ENCODE measurements around the gene IPO11.
A peak's percentile ranks its signal among the peaks of the same experiment; 100 is the strongest.

IPO11 gene

DNA sequence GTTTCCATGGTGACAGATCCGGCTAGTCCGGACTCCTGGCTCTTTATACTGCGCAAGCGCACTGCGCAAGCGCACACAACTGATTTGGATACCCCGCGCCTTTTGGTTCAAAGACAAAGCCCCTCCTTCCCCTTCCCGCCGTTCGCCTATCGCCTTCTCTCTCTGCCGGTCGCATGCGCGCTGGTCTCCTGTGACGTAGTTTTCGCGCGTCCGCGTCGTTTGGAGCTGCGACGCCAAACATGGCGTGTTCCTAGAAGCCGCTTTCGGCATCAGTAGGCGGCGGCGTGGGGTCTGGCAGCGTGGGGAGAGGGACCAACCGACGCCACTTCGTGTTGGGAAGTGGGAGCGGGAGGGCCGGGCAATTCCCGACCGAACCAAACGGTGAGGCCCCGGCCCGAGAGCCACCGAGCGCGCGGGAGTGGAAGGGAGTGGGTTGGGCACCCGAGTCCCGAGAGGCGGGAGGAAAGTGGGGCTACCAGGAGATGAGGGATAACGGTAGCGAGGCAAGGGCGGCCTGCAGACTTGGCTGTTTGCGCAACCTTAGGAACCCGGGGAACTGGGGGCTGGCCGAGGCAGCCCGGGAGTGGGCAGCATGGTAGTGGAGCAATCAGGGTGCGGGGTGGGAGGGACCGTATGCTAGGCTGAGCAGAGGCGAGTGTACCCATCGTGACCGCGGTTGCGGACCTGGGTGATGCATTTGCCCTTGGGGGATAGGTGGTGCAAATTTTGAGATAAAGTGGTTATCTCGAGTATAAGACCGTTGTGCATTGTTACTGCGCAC, at the start of gene IPO11:
Gene IPO11 (plus strand): TSS at position 215 of the 781 bp plus-strand sequence. CDS start 24,517 bp downstream, outside the sequence.
- DNase-seq (ENCODE audit: low read depth, low spot score) = peak; percentile 99

DNA sequence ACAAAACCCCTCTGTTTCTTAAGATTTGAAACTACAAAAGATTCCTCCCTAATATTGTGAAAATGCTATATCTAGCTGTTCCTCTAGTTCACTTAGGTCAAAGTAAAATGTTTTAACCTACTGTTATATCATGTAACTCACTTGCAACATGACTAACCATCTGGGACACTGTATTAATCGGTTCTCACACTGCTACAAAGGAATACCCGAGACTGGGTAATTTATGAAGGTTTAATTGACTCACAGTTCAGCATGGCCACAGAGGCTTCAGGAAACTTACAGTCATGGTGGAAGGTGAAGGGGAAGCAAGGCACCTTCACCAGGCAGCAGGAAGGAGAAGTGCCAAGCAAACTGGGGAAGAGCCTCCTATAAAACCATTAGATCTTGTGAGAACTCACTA, 43.5 kb upstream of the IPO11 start:
- DNase-seq (ENCODE audit: low read depth, low spot score) = no peak

DNA sequence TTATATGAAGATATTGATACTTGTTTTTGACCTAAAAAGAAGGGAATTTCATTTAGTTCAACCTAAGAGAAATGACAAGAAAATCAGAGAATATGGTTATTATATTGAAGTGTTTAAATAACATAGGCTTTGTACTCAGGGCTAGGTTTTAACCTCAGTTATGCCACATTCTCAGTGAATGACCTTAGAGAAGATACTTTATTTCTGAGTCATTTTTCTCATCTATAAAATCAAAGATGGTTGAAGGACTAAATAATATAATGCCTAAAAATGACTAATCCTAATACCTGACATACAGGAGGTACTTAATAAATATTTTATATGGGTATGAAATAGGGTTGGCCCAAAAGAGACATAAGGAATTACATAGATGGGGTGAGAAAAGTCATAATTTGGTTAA, 41.2 kb upstream of the IPO11 start:
- no peak for DNase-seq (ENCODE audit: low read depth, low spot score)

DNA sequence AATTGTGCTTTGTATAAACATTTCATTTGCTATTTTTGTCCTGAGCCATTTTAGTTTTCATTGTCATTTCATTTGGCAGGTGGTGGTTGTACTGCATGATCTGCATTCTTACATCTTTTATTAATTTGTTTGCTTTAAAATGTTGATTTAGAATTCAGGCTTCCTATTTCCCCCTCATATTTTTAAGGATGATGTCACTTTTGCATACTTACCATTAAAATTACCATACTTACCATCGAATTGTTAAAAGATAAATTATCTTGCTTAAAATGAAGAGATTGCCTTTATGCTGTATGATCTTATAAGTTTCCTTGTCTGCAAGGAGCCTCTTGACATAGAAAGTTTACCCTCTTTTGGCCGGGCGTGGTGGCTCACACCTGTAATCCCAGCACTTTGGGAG, 40.0 kb upstream of the IPO11 start:
- no peak for DNase-seq (ENCODE audit: low read depth, low spot score)

DNA sequence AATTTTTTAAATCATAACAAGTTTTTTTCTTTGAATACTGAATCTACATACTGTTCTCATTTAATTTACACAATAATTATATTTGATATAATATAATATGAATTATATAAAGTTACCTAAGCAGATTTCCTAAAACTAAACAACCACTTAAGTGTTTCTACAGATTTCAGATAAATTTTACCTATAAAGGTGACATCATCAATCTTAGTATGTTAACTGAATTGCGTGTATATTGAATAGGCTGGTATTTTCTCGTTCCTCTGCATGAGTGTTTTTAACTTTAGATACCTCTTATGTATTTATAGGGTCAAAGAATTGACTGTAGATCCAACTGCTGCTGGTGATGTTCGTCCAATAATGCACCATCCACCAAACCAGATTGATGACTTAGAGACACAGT, 39.2 kb upstream of the IPO11 start:
- no peak for DNase-seq (ENCODE audit: low read depth, low spot score)

DNA sequence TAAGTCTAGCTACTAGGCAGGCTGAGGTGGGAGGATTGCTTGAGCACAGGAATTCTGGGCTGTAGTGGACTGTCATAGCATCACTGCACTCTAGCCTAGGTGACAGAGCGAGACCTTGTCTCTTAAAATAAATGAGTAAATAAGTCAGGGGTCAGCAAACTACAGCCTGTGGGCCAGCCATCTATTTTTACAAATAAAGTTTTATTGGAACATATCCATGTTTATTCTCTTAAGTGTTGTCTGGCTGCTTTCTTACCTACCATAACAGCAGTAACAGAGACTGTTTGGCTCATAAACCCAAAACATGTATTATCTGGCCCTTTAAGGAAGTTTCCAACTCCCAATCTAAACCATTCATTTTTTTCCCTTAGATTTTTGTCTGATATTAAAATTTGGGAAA, 38.5 kb upstream of the IPO11 start:
- no peak for DNase-seq (ENCODE audit: low read depth, low spot score)

DNA sequence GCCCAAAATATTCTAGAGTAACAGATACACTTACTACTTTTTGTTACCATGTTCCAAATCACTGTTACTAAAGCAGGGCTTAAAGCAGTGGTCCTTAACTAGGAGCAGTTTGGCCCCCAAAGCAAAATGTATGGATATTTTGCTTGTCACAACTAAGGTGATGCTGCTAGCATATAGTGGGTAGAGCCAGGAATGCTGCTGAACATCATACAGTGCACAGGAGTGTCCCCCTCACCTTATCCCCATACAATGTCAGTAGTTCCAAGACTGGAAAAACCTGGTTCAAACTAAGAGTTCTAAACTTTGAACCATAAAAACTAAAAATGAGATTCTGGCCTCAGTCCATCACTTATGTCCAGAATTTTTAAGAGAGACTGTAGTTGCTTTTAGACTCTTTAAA, 36.9 kb upstream of the IPO11 start:
- no peak for DNase-seq (ENCODE audit: low read depth, low spot score)

DNA sequence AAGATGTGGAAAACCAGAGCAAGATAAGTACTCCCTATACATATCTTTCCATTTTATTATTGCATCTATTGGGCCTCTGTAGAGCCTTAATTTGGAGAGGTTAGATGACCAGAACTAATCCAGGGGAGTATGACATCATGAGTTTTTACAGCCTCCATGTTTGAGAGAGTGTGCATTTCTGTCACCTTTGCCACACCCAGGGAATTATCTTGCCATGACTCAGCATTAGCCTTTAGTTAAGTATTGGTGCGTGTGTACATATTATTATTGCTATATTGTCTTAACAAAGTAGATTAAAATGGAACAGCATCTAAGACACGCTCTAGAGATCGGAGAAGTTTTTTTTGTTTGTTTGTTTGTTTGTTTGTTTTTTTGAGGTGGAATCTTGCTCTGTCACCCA, 36.5 kb upstream of the IPO11 start:
- no peak for DNase-seq (ENCODE audit: low read depth, low spot score)

DNA sequence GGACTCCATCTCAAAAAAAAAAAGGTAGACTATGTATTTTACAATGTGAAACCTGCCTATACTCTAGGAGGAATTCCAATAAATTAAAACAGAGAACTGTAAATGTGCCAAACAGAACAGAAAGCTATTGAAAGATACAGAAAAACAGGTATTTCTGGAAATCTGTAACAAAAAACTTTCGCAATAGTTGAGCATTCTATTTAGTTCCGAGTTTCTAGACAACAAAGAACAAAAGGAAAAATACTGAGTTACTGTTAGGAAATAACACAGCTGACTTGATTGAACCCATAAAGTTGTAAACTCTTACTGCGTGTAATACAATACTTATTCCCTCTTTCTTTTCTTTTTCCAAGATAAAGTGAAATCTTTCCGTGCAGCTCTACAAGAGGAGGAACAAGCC, 27.4 kb upstream of the IPO11 start:
- DNase-seq (ENCODE audit: low read depth, low spot score) = no peak

DNA sequence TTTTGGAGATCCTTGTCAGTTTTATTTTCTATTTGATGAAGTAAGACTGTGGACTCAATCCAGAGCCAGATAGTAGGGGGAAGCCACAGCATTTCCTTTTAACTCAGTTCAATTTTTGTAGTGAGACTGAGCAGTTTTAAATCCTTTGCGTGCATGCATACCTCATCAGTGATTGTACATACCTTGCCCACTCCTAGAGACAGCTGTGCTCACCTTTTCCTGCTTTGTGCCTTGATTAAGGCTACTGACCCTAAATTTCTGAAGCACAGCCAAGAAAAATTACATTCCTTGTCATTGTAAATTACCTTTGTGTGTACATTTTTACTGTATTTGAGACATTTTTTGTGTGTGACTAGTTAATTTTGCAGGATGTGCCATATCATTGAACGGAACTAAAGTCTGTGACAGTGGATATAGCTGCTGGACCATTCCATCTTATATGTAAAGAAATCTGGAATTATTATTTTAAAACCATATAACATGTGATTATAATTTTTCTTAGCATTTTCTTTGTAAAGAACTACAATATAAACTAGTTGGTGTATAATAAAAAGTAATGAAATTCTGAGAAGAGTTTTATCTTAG, 26.7 kb upstream of the IPO11 start:
- DNase-seq (ENCODE audit: low read depth, low spot score) = no peak

DNA sequence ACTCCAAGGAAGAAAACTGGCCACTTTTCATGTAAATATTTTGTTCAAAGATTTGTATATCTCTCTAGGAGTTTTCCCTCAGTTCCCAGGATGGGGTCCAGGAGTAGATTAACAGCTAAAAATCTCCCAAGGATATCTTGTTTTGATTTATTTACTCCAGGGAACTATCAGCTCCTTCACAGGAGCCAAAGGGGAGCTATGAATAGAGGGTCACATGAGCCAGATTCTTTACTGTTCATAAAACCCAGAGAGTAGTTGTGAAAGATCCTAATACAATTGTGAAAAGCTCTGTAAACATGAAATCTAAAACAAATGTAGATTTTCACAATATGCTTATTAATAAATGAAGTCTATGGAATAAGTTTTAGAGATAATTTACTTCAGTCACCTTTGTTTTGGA, 25.7 kb upstream of the IPO11 start:
- no peak for DNase-seq (ENCODE audit: low read depth, low spot score)

DNA sequence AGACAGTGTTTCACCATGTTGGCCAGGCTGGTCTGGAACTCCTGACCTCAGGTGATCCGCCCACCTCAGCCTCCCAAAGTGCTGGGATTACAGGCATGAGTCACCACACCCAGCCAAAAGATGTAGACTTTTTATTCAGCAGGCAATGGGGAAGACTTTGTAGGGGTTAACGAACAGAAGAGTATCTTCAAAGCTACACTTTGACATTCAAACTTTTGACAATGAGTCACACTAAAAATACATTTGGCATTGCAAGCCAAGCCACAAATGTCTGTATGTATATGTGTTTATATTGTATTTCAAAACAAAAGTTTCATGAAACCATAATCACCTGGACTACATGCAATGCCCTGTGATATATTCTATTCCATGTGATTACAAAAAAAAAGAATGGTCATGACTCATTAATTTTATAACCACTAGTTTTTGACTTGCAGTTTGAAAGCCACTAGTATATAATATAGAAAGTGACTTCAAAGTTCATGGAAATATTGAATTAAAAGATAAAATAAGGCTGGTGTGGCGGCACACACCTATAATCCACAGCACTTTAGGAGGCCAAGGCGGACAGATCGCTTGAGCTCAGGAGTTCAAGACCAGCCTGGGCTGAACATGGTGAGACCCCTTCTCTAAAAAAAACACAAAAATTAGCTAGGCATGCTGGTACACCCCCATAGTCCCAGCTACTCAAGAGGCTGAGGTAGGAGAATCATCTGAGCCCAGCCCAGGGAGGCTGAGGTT, 17.2 kb upstream of the IPO11 start:
- DNase-seq (ENCODE audit: low read depth, low spot score) = no peak

DNA sequence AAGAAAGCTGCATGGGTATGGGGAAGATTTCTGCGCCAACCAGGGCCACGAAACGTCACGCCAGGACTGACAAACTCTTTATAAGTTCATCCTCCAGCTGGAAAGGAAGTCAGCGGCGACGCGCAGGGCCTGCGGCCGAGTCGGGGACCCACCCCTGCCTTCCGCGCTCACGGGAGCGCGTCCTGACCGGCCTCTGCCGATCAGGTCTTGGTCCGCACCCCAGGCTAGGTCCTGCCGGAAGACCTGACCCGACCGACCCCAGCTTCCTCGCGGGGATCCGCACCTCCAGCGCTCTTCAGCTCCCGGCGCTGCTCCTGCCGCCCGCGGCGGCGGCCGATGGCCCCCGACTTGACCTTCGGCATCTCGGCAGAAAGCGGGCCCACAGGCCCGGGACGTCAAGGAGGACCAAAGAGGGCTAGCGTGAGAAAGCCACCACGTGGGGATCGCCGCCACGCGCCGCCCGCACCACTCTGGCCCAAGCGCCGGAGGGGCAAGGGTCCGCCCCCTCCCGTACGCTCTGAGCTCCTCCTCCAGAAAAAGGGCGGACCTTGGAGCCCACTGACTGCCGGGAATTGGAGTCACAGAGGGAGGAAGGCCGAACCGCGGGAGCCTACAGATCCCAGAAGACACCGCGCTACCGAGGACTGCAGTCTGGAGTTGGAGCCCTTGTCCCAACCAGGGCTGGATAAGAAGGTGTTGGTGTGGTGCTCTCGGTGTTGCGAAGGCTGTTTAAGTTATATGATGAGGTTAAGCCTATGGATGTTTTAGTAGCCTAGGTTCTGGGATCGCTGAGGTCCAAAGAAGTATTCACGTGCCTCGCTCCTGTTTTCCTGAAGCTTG, 8.9 kb upstream of the IPO11 start, which contains the start of gene DIMT1:
Gene DIMT1 (minus strand): TSS at position 495 of the 840 bp plus-strand sequence. CDS start 133 bp downstream, at position 362.
- peak; percentile 99 for DNase-seq (ENCODE audit: low read depth, low spot score)

DNA sequence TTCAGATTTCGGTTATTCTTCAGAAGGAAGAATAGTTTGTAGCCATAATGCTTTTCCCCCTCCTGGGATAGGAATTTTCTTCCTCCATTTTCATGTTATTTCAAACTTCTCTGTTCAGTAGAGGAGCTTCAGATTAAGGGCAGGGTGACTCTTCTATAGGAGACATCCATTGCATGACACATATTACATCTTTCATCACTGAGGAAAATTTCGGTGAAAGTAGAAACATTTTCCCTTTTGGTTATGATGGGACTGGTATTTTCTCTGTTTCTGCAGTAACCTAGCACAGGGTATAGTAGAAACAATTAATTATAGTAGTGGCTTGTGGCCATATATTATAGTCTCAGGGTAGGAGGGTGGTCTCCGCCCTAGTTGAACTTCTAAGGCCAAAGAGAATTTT, 1.1 kb downstream of the IPO11 start:
- no peak for DNase-seq (ENCODE audit: low read depth, low spot score)

DNA sequence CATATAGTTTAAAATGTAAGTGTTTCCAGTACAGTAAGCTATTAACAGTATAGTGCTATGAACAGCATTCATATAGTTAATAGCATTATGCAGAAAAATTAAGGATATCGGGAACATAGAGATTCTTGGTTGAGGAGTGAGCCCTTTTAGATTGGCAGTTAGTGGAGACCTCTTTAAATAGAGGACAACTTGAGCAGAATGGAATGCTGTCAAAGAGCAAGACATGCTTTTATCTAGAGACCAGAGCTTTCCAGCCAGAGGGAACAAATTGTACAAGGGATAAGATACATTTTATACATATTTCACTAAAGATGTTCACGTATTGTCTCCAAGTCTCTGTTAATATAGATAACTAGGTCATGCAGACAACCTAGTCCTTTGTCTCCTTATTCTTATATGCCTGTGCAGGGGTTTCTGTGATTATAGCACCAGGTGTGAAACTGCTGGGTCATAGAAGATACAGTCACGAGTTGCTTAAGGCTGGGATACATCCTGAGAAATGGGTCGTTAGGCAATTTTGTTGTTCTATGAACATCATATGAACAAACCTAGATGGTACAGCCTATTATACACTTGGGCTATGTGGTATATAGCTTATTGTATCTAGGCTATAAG, 6.0 kb downstream of the IPO11 start:
- DNase-seq (ENCODE audit: low read depth, low spot score) = no peak

DNA sequence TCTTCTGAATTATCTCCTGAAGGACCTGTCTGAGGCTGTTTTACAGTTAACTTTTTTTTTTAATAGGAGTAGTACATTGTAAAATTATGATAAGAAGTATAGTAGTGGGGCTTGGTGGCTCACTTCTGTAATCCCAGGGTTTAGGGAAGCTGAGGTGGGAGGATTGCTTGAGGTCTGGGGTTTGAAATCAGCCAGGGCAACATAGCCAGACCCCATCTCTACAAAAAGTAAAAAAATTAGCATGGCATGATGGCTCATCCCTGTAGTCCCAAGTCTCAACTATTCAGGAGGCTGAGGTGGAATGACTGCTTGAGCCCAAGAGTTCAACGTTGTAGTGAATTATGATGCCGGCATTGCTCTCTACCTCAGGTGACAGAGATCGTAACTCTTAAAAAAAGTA, 7.0 kb downstream of the IPO11 start:
- no peak for DNase-seq (ENCODE audit: low read depth, low spot score)

DNA sequence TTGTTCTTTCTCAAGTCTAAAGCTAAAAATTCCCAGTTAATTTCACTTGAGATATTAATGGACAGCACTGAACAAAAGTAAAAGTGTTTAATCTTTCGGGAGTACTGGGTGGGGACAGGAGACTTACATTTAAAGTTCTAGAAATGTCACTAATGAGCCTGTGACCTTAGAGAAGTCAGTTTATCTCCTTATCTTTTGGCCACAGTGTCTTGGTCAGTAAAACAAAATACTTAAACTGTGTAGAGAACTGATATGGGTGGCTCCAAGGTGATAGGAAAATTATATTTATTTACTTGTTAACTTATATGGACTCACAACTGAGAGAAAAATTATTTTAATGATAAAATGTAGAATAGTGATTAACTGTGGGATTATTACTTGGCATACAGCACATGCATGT, 8.9 kb downstream of the IPO11 start:
- no peak for DNase-seq (ENCODE audit: low read depth, low spot score)

DNA sequence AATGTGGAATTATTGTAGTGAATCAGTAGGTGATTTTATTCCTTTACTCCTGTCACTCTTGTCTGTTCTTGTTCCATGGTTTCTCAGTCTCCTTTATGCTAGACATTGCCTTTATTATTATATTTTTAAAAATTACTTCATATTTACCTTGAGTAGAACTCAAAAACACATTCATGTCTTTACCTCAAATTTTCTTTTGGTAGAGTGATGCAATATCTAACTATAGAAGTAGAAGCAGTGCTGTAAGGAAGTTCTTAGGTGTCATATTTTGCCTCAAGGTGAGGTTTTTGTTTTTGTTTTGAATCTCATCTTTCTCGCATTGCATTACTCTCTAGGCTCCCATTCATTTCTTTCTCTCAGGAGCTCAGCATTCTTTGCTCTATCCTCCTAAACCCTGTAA, 12.2 kb downstream of the IPO11 start:
- no peak for DNase-seq (ENCODE audit: low read depth, low spot score)

DNA sequence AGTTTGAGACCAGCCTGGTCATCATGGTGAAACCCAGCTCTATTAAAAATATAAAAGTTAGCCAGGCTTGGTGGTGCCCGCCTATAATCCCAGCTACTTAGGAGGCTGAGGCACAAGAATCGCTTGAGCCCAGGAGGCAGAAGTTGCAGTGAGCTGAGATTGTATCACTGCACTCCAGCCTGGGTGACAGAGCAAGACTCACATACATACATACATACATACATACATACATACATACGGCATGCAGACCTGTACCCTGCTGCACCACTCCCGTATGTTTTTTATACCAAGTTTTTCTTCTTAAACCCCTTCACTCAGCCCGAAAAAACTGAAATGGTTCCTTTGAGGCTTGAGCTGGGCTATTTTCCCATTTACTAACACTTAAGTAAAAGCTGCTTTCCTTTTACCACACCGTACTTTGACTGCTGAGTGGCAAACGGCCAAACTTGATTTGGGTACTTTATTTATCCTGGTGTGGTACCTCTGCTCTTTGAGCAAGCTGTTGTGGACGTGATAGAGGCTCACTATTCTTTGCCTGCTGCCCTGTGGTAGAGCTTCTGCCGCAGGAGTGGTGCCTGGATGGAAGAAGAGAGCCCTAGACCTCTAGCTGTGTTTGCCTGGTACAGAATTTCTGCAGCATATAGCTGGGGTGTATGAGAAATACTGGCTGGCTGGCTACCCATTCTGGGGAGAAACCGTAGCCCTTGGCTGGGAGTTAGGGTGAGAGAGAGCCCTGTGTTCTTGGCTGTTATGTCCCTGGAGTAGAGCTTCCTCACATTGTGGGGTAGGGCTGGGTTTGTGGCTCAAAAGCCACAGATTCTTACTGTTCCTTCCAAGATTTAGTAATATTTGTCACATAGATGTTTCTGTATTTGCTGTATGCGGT, 19.4 kb downstream of the IPO11 start:
- DNase-seq (ENCODE audit: low read depth, low spot score) = no peak

DNA sequence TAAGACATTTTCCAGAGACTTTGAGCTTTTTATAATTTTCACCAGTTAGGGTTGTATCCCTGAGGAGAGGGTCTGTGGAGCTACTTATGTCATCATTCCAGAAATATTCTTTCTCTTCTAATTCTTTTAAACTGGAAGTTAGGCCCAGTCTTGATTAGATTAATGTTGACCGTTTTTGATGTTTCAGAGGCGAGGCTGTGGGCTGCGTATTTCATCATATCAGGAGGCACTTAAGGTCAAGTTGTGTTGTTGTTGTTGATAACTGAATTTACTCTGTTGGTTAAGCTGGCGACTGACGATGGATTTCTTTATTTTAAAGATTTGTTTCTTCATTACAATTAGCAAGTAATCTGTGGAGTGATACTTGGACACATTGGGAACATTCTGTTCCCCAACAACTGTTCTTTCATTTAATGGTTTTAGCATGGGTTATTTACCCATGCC, 20.1 kb downstream of the IPO11 start:
- no peak for DNase-seq (ENCODE audit: low read depth, low spot score)
